Measurements from ENCODE around the gene TIMM8A. TPM values are rescaled to one million over a fixed set of nuclear protein-coding genes. Genes with fewer than 3 reads are reported as not detected.
"Not testable (repeated sequence)": the region's sequence is repeated elsewhere in the genome, so short reads cannot be mapped to it uniquely, and the experiment has no call there.

TIMM8A gene
- total and polyA plus RNA-seq, 8 donors = 10.2 to 16.5 (median 15.1) TPM

- Histone ChIP-seq H3K27ac (no peak overlapping the region), H3K4me3 (no peak overlapping the region), H3K36me3 (no peaks in the 10 kb centered on the region), H3K27me3 (no peaks in the 10 kb centered on the region), H3K9me3 (no peaks in the 10 kb centered on the region), H3K4me1 (no peaks in the 10 kb centered on the region)
- intact Hi-C loops (cut with DNase I) = no loop called here
- ATAC-seq (no peak), DNase-seq (no peak)
- TF ChIP-seq CTCF (IDR thresholded peaks at IDR 0.05) = no peak
Observed at GRCh38 chrX:101337776-101338271, 10.7 kb downstream of the TIMM8A start.

- intact Hi-C loops (cut with DNase I); H3K4me3 ChIP-seq; H3K4me1 ChIP-seq; H3K36me3 ChIP-seq; H3K27ac ChIP-seq; H3K9me3 ChIP-seq; ATAC-seq; H3K27me3 ChIP-seq; DNase-seq: not testable (repeated sequence)
Observed at GRCh38 chrX:101334310-101334709, 14.2 kb downstream of the TIMM8A start.

- H3K27ac ChIP-seq; H3K4me1 ChIP-seq; H3K27me3 ChIP-seq; ATAC-seq; H3K4me3 ChIP-seq; H3K36me3 ChIP-seq; H3K9me3 ChIP-seq; intact Hi-C loops (cut with DNase I); DNase-seq: not testable (repeated sequence)
Observed at GRCh38 chrX:101326600-101326999, 21.9 kb downstream of the TIMM8A start.

- Histone ChIP-seq H3K4me1 (no peaks in the 10 kb centered on the region), H3K4me3 (no peak overlapping the region), H3K27me3 (no peaks in the 10 kb centered on the region), H3K36me3 (no peaks in the 10 kb centered on the region), H3K9me3 (no peaks in the 10 kb centered on the region), H3K27ac (no peak overlapping the region)
- TF ChIP-seq CTCF (IDR thresholded peaks at IDR 0.05) = no peak
- intact Hi-C loops (cut with DNase I) = no loop called here
- DNase-seq = no peak
- no peak for ATAC-seq
Observed at GRCh38 chrX:101303790-101304189, 44.8 kb downstream of the TIMM8A start.

Other genes starting within 250 kb of the TIMM8A start
- under 1 TPM; 0.08 to 0.09 TPM for gene DRP2, start 129.0 kb downstream of the TIMM8A start, total RNA-seq
- gene DRP2, start 129.0 kb downstream of the TIMM8A start, polyA plus RNA-seq (ENCODE audit: insufficient read length in 6 of 6) = 1 to 10 TPM; 1.4 to 2.3 (median 2.0) TPM
- not detected for gene TAF7L, start 57.4 kb downstream of the TIMM8A start, total RNA-seq
- gene TAF7L, start 57.4 kb downstream of the TIMM8A start, polyA plus RNA-seq (ENCODE audit: insufficient read length in 6 of 6) = under 1 TPM; 0.25 to 0.89 (median 0.39) TPM
- gene BTK, start 37.4 kb upstream of the TIMM8A start, total RNA-seq = 10 to 100 TPM; 17.9 to 26.6 TPM
- gene BTK, start 37.4 kb upstream of the TIMM8A start, polyA plus RNA-seq (ENCODE audit: insufficient read length in 6 of 6) = 1 to 10 TPM; 4.2 to 6.4 (median 4.5) TPM
- 100 to 1,000 TPM; 127 to 169 TPM for gene RPL36A, start 42.3 kb upstream of the TIMM8A start, total RNA-seq
- gene RPL36A, start 42.3 kb upstream of the TIMM8A start, polyA plus RNA-seq (ENCODE audit: insufficient read length in 6 of 6) = 1,000 to 10,000 TPM; 1,057 to 1,743 (median 1,517) TPM
- 10 to 100 TPM; 30.1 to 57.7 TPM for gene GLA, start 59.2 kb upstream of the TIMM8A start, total RNA-seq
- gene GLA, start 59.2 kb upstream of the TIMM8A start, polyA plus RNA-seq (ENCODE audit: insufficient read length in 6 of 6) = 10 to 100 TPM; 26.2 to 30.7 (median 27.8) TPM
- 10 to 100 TPM; 66.2 to 71.5 TPM for gene HNRNPH2, start 59.5 kb upstream of the TIMM8A start, total RNA-seq
- gene HNRNPH2, start 59.5 kb upstream of the TIMM8A start, polyA plus RNA-seq (ENCODE audit: insufficient read length in 6 of 6) = 100 to 1,000 TPM in 4 of 6 donors, 10 to 100 TPM in 2; 86.0 to 107 (median 101) TPM
- 10 to 100 TPM; 11.5 to 11.6 TPM for gene ARMCX4, start 136.7 kb upstream of the TIMM8A start, total RNA-seq
- 10 to 100 TPM; 25.9 to 33.9 (median 31.6) TPM for gene ARMCX4, start 136.7 kb upstream of the TIMM8A start, polyA plus RNA-seq (ENCODE audit: insufficient read length in 6 of 6)
- 10 to 100 TPM; 24.7 to 25.1 TPM for gene ARMCX1, start 201.8 kb upstream of the TIMM8A start, total RNA-seq
- 10 to 100 TPM; 53.4 to 63.6 (median 55.8) TPM for gene ARMCX1, start 201.8 kb upstream of the TIMM8A start, polyA plus RNA-seq (ENCODE audit: insufficient read length in 6 of 6)

Data from left lung (tissue), 10 donors.